ENCODE data around the gene NR2C1. TPM values are rescaled to one million over a fixed set of nuclear protein-coding genes. Genes with fewer than 3 reads are reported as not detected.

Gene NR2C1
- total and polyA plus RNA-seq, 2 of the 8 experiments (the other 6 are each of a cell fraction or from before 2014, with no cell fraction given): 22.8 to 48.3 TPM

DNA sequence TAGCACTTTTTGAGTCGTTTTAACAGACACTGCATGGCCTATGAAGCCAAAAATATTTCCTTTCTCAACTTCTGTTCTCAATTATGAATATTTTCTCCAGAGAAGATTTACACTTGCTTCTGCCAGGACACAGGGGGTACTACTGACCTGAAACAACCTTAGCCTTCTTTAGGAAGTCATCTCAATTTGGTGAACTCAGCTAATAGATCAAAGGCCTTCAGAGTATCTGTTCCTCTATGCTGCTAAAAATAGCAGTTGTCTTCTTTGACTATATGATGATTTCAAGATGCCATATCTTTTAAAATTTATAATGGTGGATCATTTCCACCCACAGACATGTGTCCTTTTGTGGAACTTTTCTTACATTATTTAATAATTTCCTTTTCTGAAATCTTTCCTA, 55.9 kb downstream of the NR2C1 start (continued):
- TF ChIP-seq, protein P1, sequence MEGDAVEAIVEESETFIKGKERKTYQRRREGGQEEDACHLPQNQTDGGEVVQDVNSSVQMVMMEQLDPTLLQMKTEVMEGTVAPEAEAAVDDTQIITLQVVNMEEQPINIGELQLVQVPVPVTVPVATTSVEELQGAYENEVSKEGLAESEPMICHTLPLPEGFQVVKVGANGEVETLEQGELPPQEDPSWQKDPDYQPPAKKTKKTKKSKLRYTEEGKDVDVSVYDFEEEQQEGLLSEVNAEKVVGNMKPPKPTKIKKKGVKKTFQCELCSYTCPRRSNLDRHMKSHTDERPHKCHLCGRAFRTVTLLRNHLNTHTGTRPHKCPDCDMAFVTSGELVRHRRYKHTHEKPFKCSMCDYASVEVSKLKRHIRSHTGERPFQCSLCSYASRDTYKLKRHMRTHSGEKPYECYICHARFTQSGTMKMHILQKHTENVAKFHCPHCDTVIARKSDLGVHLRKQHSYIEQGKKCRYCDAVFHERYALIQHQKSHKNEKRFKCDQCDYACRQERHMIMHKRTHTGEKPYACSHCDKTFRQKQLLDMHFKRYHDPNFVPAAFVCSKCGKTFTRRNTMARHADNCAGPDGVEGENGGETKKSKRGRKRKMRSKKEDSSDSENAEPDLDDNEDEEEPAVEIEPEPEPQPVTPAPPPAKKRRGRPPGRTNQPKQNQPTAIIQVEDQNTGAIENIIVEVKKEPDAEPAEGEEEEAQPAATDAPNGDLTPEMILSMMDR (IDR thresholded peaks at IDR 0.05; ENCODE audit: control extremely low read depth in 1 of 3, insufficient read depth in 1 of 3, low read depth in 1 of 3, low read length in 3 of 3): no peak
- TF ChIP-seq NRF1 (IDR thresholded peaks at IDR 0.05; ENCODE audit: low read depth, low read length): no peak
